Tibial nerve (tissue), 4 donors: ENCODE measurements around the gene AVEN.

Source experiments
- CTCF ChIP-seq, 5 experiments: fragments of 200-600 bp in 3 of 5; fragments of 450-650 bp in 2 of 5; sonication (generic) in 3 of 5; IDR thresholded peaks; one replicate each; pipeline ENCODE4 v1.5.1; 2016 to 2019; ENCODE audit warnings: antibody characterized with exemption in 5 of 5, mild to moderate bottlenecking in 3 of 5, moderate library complexity in 2 of 5
- EP300 ChIP-seq, 2 donors: sonication (generic); formaldehyde crosslinking; IDR thresholded peaks; one replicate each; pipeline ENCODE4 v1.6.1; 2017; ENCODE audit warnings: antibody characterized with exemption in 2 of 2, mild to moderate bottlenecking in 1 of 2
- POLR2A ChIP-seq, 2 donors: fragments of 450-650 bp; IDR thresholded peaks; one replicate each; pipeline ENCODE4 v1.6.1; 2017; ENCODE audit warnings: antibody characterized with exemption in 2 of 2, mild to moderate bottlenecking in 2 of 2, moderate library complexity in 2 of 2

DNA sequence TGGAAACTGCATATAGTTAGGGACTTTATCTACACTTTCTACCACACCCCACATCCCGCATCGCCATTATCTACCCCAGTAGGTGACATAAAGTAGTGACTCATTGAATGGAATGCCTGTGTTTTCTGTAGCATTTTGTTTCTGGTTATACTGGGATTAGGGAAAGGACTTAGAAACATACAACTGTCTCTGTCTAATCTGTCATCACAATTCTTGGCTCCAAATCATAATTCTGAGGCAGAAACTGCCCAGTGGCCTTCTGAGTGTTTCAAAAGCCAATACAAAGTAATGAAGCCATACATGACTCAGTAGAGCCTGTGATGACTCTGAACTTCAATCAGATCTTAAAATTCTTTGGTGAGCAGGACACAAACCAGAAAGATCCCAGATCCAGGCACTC is 186.4 kb downstream of the AVEN start:
- no peak for TF ChIP-seq CTCF (IDR thresholded peaks at IDR 0.05)
- TF ChIP-seq POLR2A (IDR thresholded peaks at IDR 0.05) = no peak
- TF ChIP-seq EP300 (IDR thresholded peaks at IDR 0.05) = no peak
